HEK293 (cell line): Measurements from ENCODE around the gene BBC3.

Experiments used
- CTCF ChIA-PET: fragments of 350-600 bp; formaldehyde crosslinking; extraction: SDS; loops from one replicate; lab custom pipeline; 2021; ENCODE audit warnings: antibody characterized with exemption; lab: Yijun Ruan, JAX
- POLR2A ChIA-PET: fragments of 300-600 bp; formaldehyde crosslinking; extraction: SDS; loops from one replicate; lab custom pipeline; 2020; ENCODE audit warnings: antibody characterized with exemption, inconsistent platforms; lab: Yijun Ruan, JAX
- H3K27ac ChIP-seq: fragments of 200-500 bp; sonication (Bioruptor generic); 2 replicates; pipeline ENCODE4 v1.5.1; 2014; ENCODE audit warnings: low read depth, low read length, control low read depth, inconsistent platforms; ENCODE audit errors: extremely low read depth
- H3K36me3 ChIP-seq, 2 experiments: fragments of 200-500 bp in 1 of 2; sonication (Bioruptor generic) in 1 of 2; 1 replicate in 1 of 2; 2 replicates in 1 of 2; pipeline ENCODE4 v1.5.1; 2014 to 2017; ENCODE audit warnings: inconsistent platforms in 2 of 2, low read length in 2 of 2; ENCODE audit not compliant: control insufficient read depth in 2 of 2, insufficient read depth in 1 of 2
- H3K4me1 ChIP-seq: fragments of 200-500 bp; sonication (Bioruptor generic); 2 replicates; pipeline ENCODE4 v1.5.1; 2014; ENCODE audit warnings: mild to moderate bottlenecking, low read length, inconsistent platforms; ENCODE audit not compliant: control insufficient read depth, insufficient read depth
- H3K4me3 ChIP-seq: 2 replicates; pipeline ENCODE4 v1.5.1; 2011; ENCODE audit warnings: low read depth, mild to moderate bottlenecking, control low read depth, low read length, moderate library complexity
- H3K9me3 ChIP-seq: fragments of 200-500 bp; sonication (Bioruptor generic); 2 replicates; pipeline ENCODE4 v1.5.1; 2014; ENCODE audit warnings: low read depth, low read length, inconsistent platforms; ENCODE audit not compliant: control insufficient read depth, insufficient read depth
- ELK4 ChIP-seq: IDR thresholded peaks from 2 replicates; pipeline ENCODE4 v1.6.1; 2011; ENCODE audit warnings: mild to moderate bottlenecking, low read depth, low read length, borderline replicate concordance
- PRDM10 ChIP-seq: fragments of 450-650 bp; formaldehyde crosslinking; IDR thresholded peaks from 2 replicates; pipeline ENCODE4 v1.5.1; 2016; ENCODE audit warnings: missing biosample characterization, missing genetic modification characterization
- SCRT1 ChIP-seq: fragments of 450-650 bp; formaldehyde crosslinking; IDR thresholded peaks from 2 replicates; pipeline ENCODE4 v1.5.1; 2016; ENCODE audit warnings: missing biosample characterization, missing genetic modification characterization, borderline replicate concordance
- ZBTB17 ChIP-seq: fragments of 450-650 bp; formaldehyde crosslinking; IDR thresholded peaks from 2 replicates; pipeline ENCODE4 v1.5.1; 2016; ENCODE audit warnings: missing biosample characterization, missing genetic modification characterization
- ZBTB21 ChIP-seq: fragments of 450-650 bp; formaldehyde crosslinking; IDR thresholded peaks from 2 replicates; pipeline ENCODE4 v1.5.1; 2017; ENCODE audit warnings: missing biosample characterization, missing genetic modification characterization
- ZNF133 ChIP-seq: fragments of 450-650 bp; formaldehyde crosslinking; IDR thresholded peaks from 2 replicates; pipeline ENCODE4 v1.5.1; 2016; ENCODE audit warnings: missing biosample characterization, missing genetic modification characterization
- ZNF148 ChIP-seq: fragments of 450-650 bp; formaldehyde crosslinking; IDR thresholded peaks from 2 replicates; pipeline ENCODE4 v1.5.0; 2017; ENCODE audit warnings: missing biosample characterization, missing genetic modification characterization, borderline replicate concordance
- ZNF248 ChIP-seq: fragments of 450-650 bp; formaldehyde crosslinking; IDR thresholded peaks from 2 replicates; pipeline ENCODE4 v1.5.1; 2017; ENCODE audit warnings: missing biosample characterization, missing genetic modification characterization
- ZNF292 ChIP-seq: fragments of 450-650 bp; formaldehyde crosslinking; IDR thresholded peaks from 2 replicates; pipeline ENCODE4 v1.5.1; 2016; ENCODE audit warnings: low read depth, missing biosample characterization, missing genetic modification characterization, borderline replicate concordance
- ZNF311 ChIP-seq: fragments of 450-650 bp; formaldehyde crosslinking; IDR thresholded peaks from 2 replicates; pipeline ENCODE4 v1.5.1; 2017; ENCODE audit warnings: missing biosample characterization, missing genetic modification characterization, borderline replicate concordance
- ZNF354C ChIP-seq: fragments of 450-650 bp; formaldehyde crosslinking; IDR thresholded peaks from 2 replicates; pipeline ENCODE4 v1.5.1; 2016; ENCODE audit warnings: missing biosample characterization, missing genetic modification characterization, low read depth, borderline replicate concordance
- ZNF362 ChIP-seq: fragments of 450-650 bp; formaldehyde crosslinking; IDR thresholded peaks from 2 replicates; pipeline ENCODE4 v1.5.1; 2016; ENCODE audit warnings: missing biosample characterization, missing genetic modification characterization
- ZNF366 ChIP-seq: fragments of 450-650 bp; formaldehyde crosslinking; conservative IDR thresholded peaks from 2 replicates; pipeline ENCODE4 v1.5.1; 2016; ENCODE audit warnings: missing biosample characterization, missing genetic modification characterization
- ZNF391 ChIP-seq: fragments of 450-650 bp; formaldehyde crosslinking; IDR thresholded peaks from 2 replicates; pipeline ENCODE4 v1.5.1; 2016; ENCODE audit warnings: low read depth, missing biosample characterization, missing genetic modification characterization, borderline replicate concordance
- ZNF394 ChIP-seq: fragments of 450-650 bp; formaldehyde crosslinking; IDR thresholded peaks from 2 replicates; pipeline ENCODE4 v1.5.1; 2016; ENCODE audit warnings: missing biosample characterization, missing genetic modification characterization, mild to moderate bottlenecking, moderate library complexity, borderline replicate concordance
- ZNF501 ChIP-seq: fragments of 450-650 bp; formaldehyde crosslinking; IDR thresholded peaks from 2 replicates; pipeline ENCODE4 v1.5.1; 2016; ENCODE audit warnings: missing biosample characterization, missing genetic modification characterization
- ZNF610 ChIP-seq: fragments of 450-650 bp; formaldehyde crosslinking; IDR thresholded peaks from 2 replicates; pipeline ENCODE4 v1.5.1; 2016; ENCODE audit warnings: missing biosample characterization, missing genetic modification characterization, borderline replicate concordance
- ZNF701 ChIP-seq: fragments of 450-650 bp; formaldehyde crosslinking; IDR thresholded peaks from 2 replicates; pipeline ENCODE4 v1.5.1; 2016; ENCODE audit warnings: missing biosample characterization, missing genetic modification characterization
- TF ChIP-seq, protein P1 (sequence below): fragments of 450-650 bp; formaldehyde crosslinking; IDR thresholded peaks from 2 replicates; pipeline ENCODE4 v1.5.1; 2016; ENCODE audit warnings: missing biosample characterization, missing genetic modification characterization
- TF ChIP-seq, protein P2 (sequence below): fragments of 450-650 bp; formaldehyde crosslinking; IDR thresholded peaks from 2 replicates; pipeline ENCODE4 v1.5.1; 2016; ENCODE audit warnings: missing biosample characterization, missing genetic modification characterization

The BBC3 gene

GRCh38 chr19:47274071-47274890 lies 43.3 kb upstream of the BBC3 start, which contains the start of gene INAFM1:
TSS of gene INAFM1 (plus strand) at chr19:47274885. CDS start at chr19:47274920, 35 bp downstream.
- POLR2A ChIA-PET, result interaction anchor here (0.5 to 4.3 kb wide), 27 partner anchors 10 to 1646 kb away, joined by 3 to 108 read pairs (median 4); partner anchors contain the start of genes CCDC9, DHX34, SAE1 and ZC3H4
- Histone ChIP-seq H3K4me1 (peaks cover 11% of the 10 kb centered on the region), H3K27ac (peak within 1 kb of the TSS; percentile 97), H3K4me3 (peak within 1 kb of the TSS; percentile 58), H3K36me3 (peaks cover 15 to 16% of the 10 kb centered on the region in 2 experiments; a peak in 2 of 3 replicates), H3K9me3 (no peaks in the 10 kb centered on the region)
- CTCF ChIA-PET, result interaction anchor here (0.5 to 2.6 kb wide), 15 partner anchors 9 to 433 kb away, joined by 3 to 20 read pairs (median 5); partner anchors contain the start of gene CCDC9
- TF ChIP-seq, protein P1, sequence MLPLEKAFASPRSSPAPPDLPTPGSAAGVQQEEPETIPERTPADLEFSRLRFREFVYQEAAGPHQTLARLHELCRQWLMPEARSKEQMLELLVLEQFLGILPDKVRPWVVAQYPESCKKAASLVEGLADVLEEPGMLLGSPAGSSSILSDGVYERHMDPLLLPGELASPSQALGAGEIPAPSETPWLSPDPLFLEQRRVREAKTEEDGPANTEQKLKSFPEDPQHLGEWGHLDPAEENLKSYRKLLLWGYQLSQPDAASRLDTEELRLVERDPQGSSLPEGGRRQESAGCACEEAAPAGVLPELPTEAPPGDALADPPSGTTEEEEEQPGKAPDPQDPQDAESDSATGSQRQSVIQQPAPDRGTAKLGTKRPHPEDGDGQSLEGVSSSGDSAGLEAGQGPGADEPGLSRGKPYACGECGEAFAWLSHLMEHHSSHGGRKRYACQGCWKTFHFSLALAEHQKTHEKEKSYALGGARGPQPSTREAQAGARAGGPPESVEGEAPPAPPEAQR (tag by site-specific recombination), result no peak
- TF ChIP-seq ZNF366, result no peak
- TF ChIP-seq ZNF311, result no peak
- no peak for TF ChIP-seq ZNF148 (tag by site-specific recombination)
- TF ChIP-seq ZNF391 (tag by site-specific recombination), result peak; percentile 56; the same call in 1 of the 2 replicates
- no peak for TF ChIP-seq SCRT1
- TF ChIP-seq ZNF354C (tag by site-specific recombination), result no peak
- TF ChIP-seq ZBTB21, result no peak
- TF ChIP-seq ZNF501, result peak; percentile 40; the same call in 1 of the 2 replicates
- TF ChIP-seq ZNF394, result peak; percentile 96
- TF ChIP-seq ZNF248, result no peak
- no peak for TF ChIP-seq ZNF701 (tag by site-specific recombination)
- no peak for TF ChIP-seq ELK4
- TF ChIP-seq ZNF292 (tag by site-specific recombination), result no peak
- peak; percentile 46; the same call in 1 of the 2 replicates for TF ChIP-seq ZBTB17 (tag by site-specific recombination)
- peak; percentile 30; the same call in 1 of the 2 replicates for TF ChIP-seq PRDM10 (tag by site-specific recombination)
- no peak for TF ChIP-seq ZNF133 (tag by site-specific recombination)
- TF ChIP-seq ZNF610 (tag by site-specific recombination), result no peak
- TF ChIP-seq, protein P2, sequence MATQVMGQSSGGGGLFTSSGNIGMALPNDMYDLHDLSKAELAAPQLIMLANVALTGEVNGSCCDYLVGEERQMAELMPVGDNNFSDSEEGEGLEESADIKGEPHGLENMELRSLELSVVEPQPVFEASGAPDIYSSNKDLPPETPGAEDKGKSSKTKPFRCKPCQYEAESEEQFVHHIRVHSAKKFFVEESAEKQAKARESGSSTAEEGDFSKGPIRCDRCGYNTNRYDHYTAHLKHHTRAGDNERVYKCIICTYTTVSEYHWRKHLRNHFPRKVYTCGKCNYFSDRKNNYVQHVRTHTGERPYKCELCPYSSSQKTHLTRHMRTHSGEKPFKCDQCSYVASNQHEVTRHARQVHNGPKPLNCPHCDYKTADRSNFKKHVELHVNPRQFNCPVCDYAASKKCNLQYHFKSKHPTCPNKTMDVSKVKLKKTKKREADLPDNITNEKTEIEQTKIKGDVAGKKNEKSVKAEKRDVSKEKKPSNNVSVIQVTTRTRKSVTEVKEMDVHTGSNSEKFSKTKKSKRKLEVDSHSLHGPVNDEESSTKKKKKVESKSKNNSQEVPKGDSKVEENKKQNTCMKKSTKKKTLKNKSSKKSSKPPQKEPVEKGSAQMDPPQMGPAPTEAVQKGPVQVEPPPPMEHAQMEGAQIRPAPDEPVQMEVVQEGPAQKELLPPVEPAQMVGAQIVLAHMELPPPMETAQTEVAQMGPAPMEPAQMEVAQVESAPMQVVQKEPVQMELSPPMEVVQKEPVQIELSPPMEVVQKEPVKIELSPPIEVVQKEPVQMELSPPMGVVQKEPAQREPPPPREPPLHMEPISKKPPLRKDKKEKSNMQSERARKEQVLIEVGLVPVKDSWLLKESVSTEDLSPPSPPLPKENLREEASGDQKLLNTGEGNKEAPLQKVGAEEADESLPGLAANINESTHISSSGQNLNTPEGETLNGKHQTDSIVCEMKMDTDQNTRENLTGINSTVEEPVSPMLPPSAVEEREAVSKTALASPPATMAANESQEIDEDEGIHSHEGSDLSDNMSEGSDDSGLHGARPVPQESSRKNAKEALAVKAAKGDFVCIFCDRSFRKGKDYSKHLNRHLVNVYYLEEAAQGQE (tag by site-specific recombination), result no peak
- TF ChIP-seq ZNF362 (tag by site-specific recombination), result no peak
